ENCODE results near the gene SEC63.

SEC63 gene

GRCh38 chr6:107853230-107853629, 104.8 kb downstream of the SEC63 start:
- no peak for DNase-seq

DNA sequence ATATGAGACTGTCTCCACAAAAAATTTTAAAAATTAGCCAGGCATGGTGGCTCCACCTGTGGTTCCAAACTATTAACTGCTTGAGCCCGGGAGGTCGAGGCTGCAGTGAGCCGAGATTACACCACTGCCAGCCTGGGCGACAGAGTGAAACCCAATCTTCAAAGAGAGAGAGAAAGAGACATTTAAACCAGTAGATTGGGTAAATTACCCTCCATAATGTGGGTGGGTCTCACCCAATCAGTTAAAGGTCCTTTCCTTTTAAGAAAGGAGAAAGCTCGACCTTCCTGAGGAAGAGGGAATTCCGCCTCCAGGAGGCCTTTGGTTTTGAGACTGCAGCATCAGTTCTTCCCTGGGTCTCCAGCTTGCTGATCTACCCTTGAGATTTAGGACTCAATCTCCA, 108.7 kb downstream of the SEC63 start:
- DNase-seq: no peak

GRCh38 chr6:107847844-107848802, 109.9 kb downstream of the SEC63 start:
- peak; percentile 73 for DNase-seq

DNA sequence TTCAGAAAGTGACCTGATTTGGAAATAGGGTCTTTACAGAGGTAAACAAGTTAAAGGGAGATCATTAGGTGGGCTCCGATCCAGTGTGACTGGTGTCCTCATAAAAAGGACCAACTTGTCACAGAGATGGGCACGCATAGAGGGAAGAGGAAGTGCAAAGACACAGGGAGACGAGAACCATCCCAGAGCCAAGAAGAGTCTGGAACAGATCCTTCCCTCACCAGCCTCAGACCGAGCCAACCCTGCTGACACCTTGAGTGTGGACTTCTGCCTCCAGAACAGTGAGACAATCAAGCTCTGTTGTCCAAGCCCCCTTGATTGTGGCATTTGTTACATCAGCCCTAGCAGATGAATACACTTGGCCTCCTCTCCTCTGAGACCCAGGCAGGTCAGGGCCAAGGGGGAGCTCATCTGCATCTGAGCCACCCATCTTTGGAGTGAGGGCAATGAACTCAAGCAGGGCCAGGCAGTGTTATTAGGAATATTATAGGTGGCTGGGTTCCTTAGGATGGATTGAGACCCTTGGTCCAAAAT, 111.7 kb downstream of the SEC63 start:
- no peak for DNase-seq

DNA sequence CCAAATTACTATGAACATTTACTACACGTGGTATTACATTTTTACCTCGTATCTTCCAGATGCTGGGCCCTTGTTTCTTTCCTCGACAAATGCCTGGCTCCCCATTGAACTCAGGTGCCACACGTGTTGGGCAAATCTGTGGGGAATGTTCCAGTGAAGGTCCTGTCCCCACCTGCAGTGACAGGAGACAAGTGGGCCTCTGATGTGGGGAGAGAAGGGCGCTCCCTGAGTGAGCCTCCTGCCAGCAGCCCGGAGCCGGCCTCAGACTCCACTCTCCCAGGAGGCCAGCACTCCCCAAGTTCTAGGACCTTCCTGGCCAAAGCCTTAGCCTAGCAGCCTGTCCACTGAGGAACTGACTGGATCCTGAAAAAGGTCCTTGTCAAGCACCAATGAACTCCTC, 112.2 kb downstream of the SEC63 start:
- no peak for DNase-seq

GRCh38 chr6:107843400-107843799, 114.6 kb downstream of the SEC63 start:
- no peak for DNase-seq

DNA sequence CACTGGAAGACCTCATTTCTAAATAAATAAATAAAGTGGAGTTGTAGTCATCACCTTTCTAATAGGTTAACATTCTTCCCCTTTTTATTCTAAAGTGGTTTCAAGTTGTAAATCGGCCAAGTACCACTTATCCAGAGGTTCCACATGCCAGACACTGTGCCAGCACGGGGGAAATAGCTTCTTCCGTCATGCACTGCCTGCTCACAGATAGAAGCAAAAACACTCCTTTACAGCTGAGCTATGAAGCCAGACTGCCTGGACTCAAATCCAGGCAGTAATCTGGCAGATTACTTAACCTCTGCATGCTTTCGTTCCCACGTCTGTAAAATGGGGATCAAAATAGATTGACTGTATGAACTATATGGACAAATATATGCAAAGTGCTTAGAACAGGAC, 116.7 kb downstream of the SEC63 start:
- DNase-seq: peak; percentile 94

GRCh38 chr6:107840636-107841274, 117.3 kb downstream of the SEC63 start:
- no peak for DNase-seq

GRCh38 chr6:107833136-107833535, 124.9 kb downstream of the SEC63 start:
- no peak for DNase-seq

GRCh38 chr6:107832151-107833056, 125.6 kb downstream of the SEC63 start:
- no peak for DNase-seq

DNA sequence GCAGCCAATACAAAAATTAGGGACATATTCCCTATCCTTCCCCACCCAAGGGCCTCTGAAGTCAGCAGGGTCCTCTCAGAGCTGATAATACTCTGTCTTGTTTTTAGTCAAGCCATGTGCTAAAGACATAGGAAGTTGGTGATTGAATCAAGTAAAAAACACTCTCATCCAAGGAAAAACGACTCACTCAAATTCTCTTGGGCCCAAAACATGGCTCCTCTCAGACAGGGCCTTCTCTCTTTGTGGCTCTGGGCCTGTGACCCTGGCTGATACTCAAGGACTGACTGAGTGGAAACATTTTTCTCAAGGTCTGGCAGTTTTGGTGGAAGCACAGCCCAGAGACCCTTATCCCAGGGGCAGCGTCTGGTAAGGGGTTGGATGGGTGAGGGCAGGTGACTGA, 127.9 kb downstream of the SEC63 start:
- DNase-seq: no peak

DNA sequence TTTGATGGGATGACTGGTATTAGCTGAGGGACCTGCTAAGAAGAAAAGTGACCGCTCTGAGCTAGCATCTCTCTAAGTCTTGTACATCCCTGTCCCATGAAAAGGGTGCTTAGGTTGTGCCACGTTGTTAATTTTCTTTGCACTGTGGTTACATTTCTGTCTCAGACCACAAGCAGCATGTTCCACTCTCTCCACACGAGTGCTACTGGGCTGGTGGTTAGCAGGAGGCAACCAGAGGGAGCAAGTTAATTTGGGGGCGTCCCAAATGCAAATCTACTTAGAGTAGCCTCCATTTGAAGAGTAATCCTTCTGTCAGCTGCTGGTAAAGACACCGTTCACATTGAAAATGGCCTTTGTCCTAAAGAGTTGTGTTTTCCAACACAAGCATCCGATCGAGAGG, 130.5 kb downstream of the SEC63 start:
- DNase-seq: no peak

DNA sequence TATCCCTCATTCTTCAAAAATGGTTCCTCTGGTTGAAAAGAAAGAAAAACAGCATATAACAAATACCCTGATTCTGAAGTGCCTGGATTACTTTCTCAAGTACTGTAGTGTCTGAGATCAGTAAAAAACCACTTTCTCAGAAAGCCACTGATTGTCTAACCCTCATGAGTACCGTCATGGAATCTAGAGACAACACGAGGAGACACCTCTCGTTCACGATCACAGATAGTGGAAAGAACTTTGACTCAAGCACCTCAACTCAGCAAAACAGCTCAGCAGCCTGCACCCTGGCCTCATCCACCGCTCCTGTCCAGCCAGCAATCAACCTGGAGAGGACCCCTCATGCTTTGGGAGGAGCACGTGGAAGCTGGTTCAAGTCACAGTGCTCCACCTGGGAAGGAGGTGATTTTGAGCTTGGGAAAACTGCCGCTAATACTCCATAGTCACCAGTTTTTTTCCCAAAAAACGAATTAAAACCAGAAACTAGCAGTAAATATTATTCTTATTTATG, 134.9 kb downstream of the SEC63 start:
- DNase-seq: no peak

- DNase-seq: peak; percentile 10
These were observed 135.6 kb downstream of the SEC63 start for GRCh38 chr6:107822176-107823046.

GRCh38 chr6:107821591-107821990, 136.4 kb downstream of the SEC63 start:
- no peak for DNase-seq

- peak; percentile 57 for DNase-seq
These were observed 137.4 kb downstream of the SEC63 start for GRCh38 chr6:107820338-107821261.

DNA sequence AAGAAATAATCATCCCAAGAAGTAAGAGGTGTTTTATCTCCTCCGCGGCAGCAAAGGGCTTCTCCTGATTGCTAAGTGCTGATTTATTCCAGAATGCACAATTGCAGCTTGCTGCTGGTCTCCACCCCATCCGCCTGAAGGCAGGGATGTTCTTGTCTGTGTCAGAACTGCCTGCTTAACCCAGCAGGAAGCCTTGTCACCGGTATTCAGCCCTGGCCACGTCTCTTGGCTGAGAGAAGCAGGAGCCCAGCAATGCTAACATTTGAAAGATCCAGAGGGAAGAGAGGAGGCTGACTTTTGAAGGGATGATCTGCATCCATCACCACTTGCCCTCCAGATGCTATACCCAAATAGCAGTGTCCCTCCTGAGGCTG, 138.1 kb downstream of the SEC63 start:
- no peak for DNase-seq

- DNase-seq: no peak
These were observed 138.8 kb downstream of the SEC63 start for GRCh38 chr6:107819217-107819616.

DNA sequence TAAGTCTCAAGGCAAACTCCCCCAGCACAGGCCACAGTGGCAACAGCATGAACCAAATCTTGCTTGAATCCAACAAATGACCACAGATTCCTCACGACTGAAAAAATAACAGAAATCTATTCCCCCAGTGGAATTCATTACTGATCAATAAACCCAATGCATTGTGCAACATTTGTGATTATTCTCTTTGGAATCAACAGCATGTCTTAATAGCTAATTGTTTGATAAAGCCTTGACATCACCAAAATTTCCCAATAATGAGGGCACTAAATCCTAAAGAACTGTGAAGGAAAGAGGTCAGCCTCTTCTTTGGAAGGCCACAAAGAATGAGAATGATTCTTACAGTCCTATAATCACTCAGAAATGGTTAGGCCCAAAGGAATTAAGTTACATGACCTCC, 139.7 kb downstream of the SEC63 start:
- no peak for DNase-seq

DNA sequence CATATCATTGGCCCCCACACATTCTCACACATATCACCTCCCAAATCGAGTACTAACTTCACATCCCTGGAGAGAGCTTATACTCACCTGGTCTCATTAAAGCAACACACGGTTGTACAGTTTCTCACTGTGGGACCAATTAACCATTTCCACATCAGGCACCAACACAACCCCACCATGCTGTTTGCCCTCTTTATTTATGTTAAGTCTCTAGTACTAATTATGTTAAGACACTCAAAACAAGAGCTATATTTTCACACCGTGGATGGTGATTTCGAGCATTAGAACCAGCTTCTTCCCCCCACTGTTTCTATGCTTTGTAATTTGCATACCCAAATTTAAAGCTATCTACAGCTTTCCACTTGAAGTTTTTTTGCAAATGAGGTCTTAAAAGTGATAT, 140.2 kb downstream of the SEC63 start:
- DNase-seq: no peak

Data from DMS79 treated with DMSO at 0.1 percent for 48 hours (cell line).